Astrocyte (in vitro differentiated cells and primary cell): ENCODE data around the gene PTGS2. TPM values are rescaled to one million over a fixed set of nuclear protein-coding genes. Genes with fewer than 3 reads are reported as not detected.

ENCODE experiments used
- DNase-seq: peaks from one replicate; pipeline ENCODE4 v3.0.0-alpha.2; 2010; ENCODE audit warnings: low read depth
- FAIRE-seq: peaks from 2 replicates; lab custom pipeline; 2011; peaks lifted over from hg19 to GRCh38; lab: Jason Lieb, UNC
- H2AFZ ChIP-seq: 2 replicates; pipeline ENCODE4 v1.6.0; 2012; ENCODE audit warnings: low read depth, low read length, inconsistent platforms
- H3K27ac ChIP-seq: 2 replicates; pipeline ENCODE4 v1.5.1; 2011; ENCODE audit warnings: low read depth, low read length, inconsistent platforms
- H3K27me3 ChIP-seq: 2 replicates; pipeline ENCODE4 v1.6.0; 2011; ENCODE audit warnings: low read length, inconsistent platforms; ENCODE audit not compliant: insufficient read depth
- H3K36me3 ChIP-seq: 2 replicates; pipeline ENCODE4 v1.5.1; 2011; ENCODE audit warnings: low read length, inconsistent platforms; ENCODE audit not compliant: insufficient read depth
- H3K4me1 ChIP-seq: 2 replicates; pipeline ENCODE4 v1.5.1; 2011; ENCODE audit warnings: low read length, inconsistent platforms; ENCODE audit not compliant: insufficient read depth
- H3K4me2 ChIP-seq: 2 replicates; pipeline ENCODE4 v1.6.0; 2012; ENCODE audit warnings: low read length, inconsistent platforms
- H3K4me3 ChIP-seq: 2 replicates; pipeline ENCODE4 v1.5.1; 2011; ENCODE audit warnings: low read depth, mild to moderate bottlenecking, low read length, inconsistent platforms; ENCODE audit not compliant: insufficient read depth
- H3K79me2 ChIP-seq: 2 replicates; pipeline ENCODE4 v1.6.0; 2012; ENCODE audit warnings: mild to moderate bottlenecking, low read length, inconsistent platforms; ENCODE audit not compliant: insufficient read depth
- H3K9ac ChIP-seq: 2 replicates; pipeline ENCODE4 v1.6.0; 2012; ENCODE audit warnings: mild to moderate bottlenecking, low read length, inconsistent platforms
- H3K9me3 ChIP-seq: 2 replicates; pipeline ENCODE4 v1.5.1; 2012; ENCODE audit warnings: low read depth, mild to moderate bottlenecking, low read length, inconsistent platforms; ENCODE audit not compliant: insufficient read depth
- H4K20me1 ChIP-seq: 2 replicates; pipeline ENCODE4 v1.6.0; 2012; ENCODE audit warnings: low read length, inconsistent platforms; ENCODE audit not compliant: insufficient read depth
- H3K27ac Mint-ChIP-seq: one replicate; pipeline ENCODE4 v1.8.0; 2021; ENCODE audit warnings: mild to moderate bottlenecking, mixed read lengths; ENCODE audit not compliant: unreplicated experiment
- H3K27me3 Mint-ChIP-seq: one replicate; pipeline ENCODE4 v1.8.0; 2021; ENCODE audit warnings: low read depth, mixed read lengths; ENCODE audit not compliant: unreplicated experiment
- H3K36me3 Mint-ChIP-seq: one replicate; pipeline ENCODE4 v1.8.0; 2021; ENCODE audit warnings: low read depth, mixed read lengths; ENCODE audit not compliant: unreplicated experiment
- H3K4me1 Mint-ChIP-seq: one replicate; pipeline ENCODE4 v1.8.0; 2021; ENCODE audit warnings: low read depth, mixed read lengths; ENCODE audit not compliant: unreplicated experiment
- H3K4me3 Mint-ChIP-seq: one replicate; pipeline ENCODE4 v1.8.0; 2021; ENCODE audit warnings: mild to moderate bottlenecking, moderate library complexity, mixed read lengths; ENCODE audit not compliant: unreplicated experiment
- H3K9me3 Mint-ChIP-seq: one replicate; pipeline ENCODE4 v1.8.0; 2021; ENCODE audit warnings: mild to moderate bottlenecking, mixed read lengths; ENCODE audit not compliant: unreplicated experiment
- CTCF ChIP-seq: IDR thresholded peaks from 2 replicates; pipeline ENCODE4 v1.5.1; 2011; ENCODE audit warnings: low read depth, mild to moderate bottlenecking, inconsistent platforms, low read length, moderate library complexity; ENCODE audit not compliant: insufficient read depth
- EZH2 ChIP-seq: IDR thresholded peaks from 2 replicates; pipeline ENCODE4 v1.6.1; 2012; ENCODE audit warnings: mild to moderate bottlenecking, low read length, inconsistent platforms; ENCODE audit not compliant: insufficient read depth
- total RNA-seq: library from RNA; stranded (reverse); gene quantifications from 2 replicates; pipeline ENCODE4 v1.2.1, GENCODE V29; 2021

Gene PTGS2
- total RNA-seq, 1 donor from 2014 or later = 4.7 TPM

DNA sequence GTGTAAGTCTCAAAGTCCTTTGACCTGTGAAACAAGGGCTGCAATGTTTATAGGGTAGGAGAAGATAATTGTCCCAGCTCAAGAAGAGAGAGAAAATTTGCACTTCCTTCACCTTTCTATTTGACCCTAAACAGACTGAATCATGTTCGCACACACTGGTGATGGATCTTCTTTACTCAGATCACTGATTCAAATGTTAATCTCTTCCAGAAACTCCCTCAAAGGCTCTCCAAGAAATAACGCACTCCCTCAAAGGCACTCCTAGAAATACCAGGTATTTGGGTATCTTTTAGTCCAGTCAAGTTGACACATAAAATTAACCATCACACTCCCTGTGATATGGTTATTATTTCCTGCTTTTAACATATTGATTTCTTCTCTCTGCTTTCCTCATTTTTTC, 30.5 kb upstream of the PTGS2 start:
- H3K9me3 Mint-ChIP-seq = no peaks in the 10 kb centered on the region
- Histone ChIP-seq H3K9ac (no peak overlapping the region), H3K79me2 (no peaks in the 10 kb centered on the region), H3K9me3 (no peaks in the 10 kb centered on the region), H3K4me2 (no peak overlapping the region), H3K27me3 (no peaks in the 10 kb centered on the region), H4K20me1 (no peaks in the 10 kb centered on the region), H3K4me3 (no peak overlapping the region), H2AFZ (no peak overlapping the region), H3K36me3 (no peaks in the 10 kb centered on the region), H3K27ac (no peak overlapping the region), H3K4me1 (no peaks in the 10 kb centered on the region)
- no peaks in the 10 kb centered on the region for H3K36me3 Mint-ChIP-seq
- DNase-seq (no peak), FAIRE-seq (no peak)
- no peaks in the 10 kb centered on the region for H3K4me1 Mint-ChIP-seq
- H3K4me3 Mint-ChIP-seq = no peak overlapping the region
- H3K27me3 Mint-ChIP-seq = no peaks in the 10 kb centered on the region
- H3K27ac Mint-ChIP-seq = no peak overlapping the region
- TF ChIP-seq EZH2 (no peak), CTCF (no peak)

- Histone ChIP-seq H3K4me3 (no peak overlapping the region), H2AFZ (no peak overlapping the region), H3K27ac (no peak overlapping the region), H3K9me3 (no peaks in the 10 kb centered on the region), H3K4me2 (no peak overlapping the region), H3K27me3 (no peaks in the 10 kb centered on the region), H4K20me1 (no peaks in the 10 kb centered on the region), H3K79me2 (no peaks in the 10 kb centered on the region), H3K4me1 (no peaks in the 10 kb centered on the region), H3K9ac (no peak overlapping the region), H3K36me3 (no peaks in the 10 kb centered on the region)
- TF ChIP-seq EZH2 (no peak), CTCF (no peak)
- Mint-ChIP-seq H3K27ac (no peak overlapping the region), H3K27me3 (no peaks in the 10 kb centered on the region), H3K4me1 (no peaks in the 10 kb centered on the region), H3K9me3 (no peaks in the 10 kb centered on the region), H3K36me3 (no peaks in the 10 kb centered on the region), H3K4me3 (no peak overlapping the region)
- FAIRE-seq (no peak), DNase-seq (peak; percentile 14)
Observed at GRCh38 chr1:186708694-186709097, 28.5 kb upstream of the PTGS2 start.

- H3K4me1 ChIP-seq = no peaks in the 10 kb centered on the region
- H3K79me2 ChIP-seq = no peaks in the 10 kb centered on the region
- no peak overlapping the region for H3K27ac ChIP-seq
- H3K9me3 Mint-ChIP-seq = no peaks in the 10 kb centered on the region
- H3K4me1 Mint-ChIP-seq = no peaks in the 10 kb centered on the region
- H3K9ac ChIP-seq = no peak overlapping the region
- H4K20me1 ChIP-seq = no peaks in the 10 kb centered on the region
- H3K4me3 Mint-ChIP-seq = no peak overlapping the region
- DNase-seq (no peak), FAIRE-seq (no peak)
- no peaks in the 10 kb centered on the region for H3K27me3 ChIP-seq
- H3K27me3 Mint-ChIP-seq = no peaks in the 10 kb centered on the region
- no peak overlapping the region for H3K4me3 ChIP-seq
- H3K36me3 ChIP-seq = no peaks in the 10 kb centered on the region
- H3K27ac Mint-ChIP-seq = no peak overlapping the region
- no peak for TF ChIP-seq EZH2
- TF ChIP-seq CTCF = no peak
- no peak overlapping the region for H3K4me2 ChIP-seq
- H2AFZ ChIP-seq = no peak overlapping the region
- no peaks in the 10 kb centered on the region for H3K9me3 ChIP-seq
- H3K36me3 Mint-ChIP-seq = no peaks in the 10 kb centered on the region
Observed at GRCh38 chr1:186703209-186703766, 23.1 kb upstream of the PTGS2 start.
